SH-SY5Y (cell line): ENCODE measurements around the gene TRPM3.

Experiments used
- GATA2 ChIP-seq: IDR thresholded peaks from 2 replicates; pipeline ENCODE4 v1.6.1; 2011; ENCODE audit warnings: mild to moderate bottlenecking, low read depth, low read length
- GATA3 ChIP-seq: IDR thresholded peaks from 2 replicates; pipeline ENCODE4 v1.6.1; 2011; ENCODE audit warnings: low read depth, mild to moderate bottlenecking, low read length, moderate library complexity

- TF ChIP-seq GATA3: no peak
- no peak for TF ChIP-seq GATA2
Observed at GRCh38 chr9:70924380-70924779, 197.0 kb downstream of the TRPM3 start.
